HepG2 (cell line): Measurements from ENCODE around the gene MRFAP1. TPM values are rescaled to one million over a fixed set of nuclear protein-coding genes. Genes with fewer than 3 reads are reported as not detected.

Source experiments
- AHDC1 ChIP-seq: sonication (generic); formaldehyde crosslinking; IDR thresholded peaks from 2 replicates; pipeline ENCODE4 v1.5.1; 2020; ENCODE audit warnings: mild to moderate bottlenecking, missing genetic modification reagents, borderline replicate concordance
- ATRX ChIP-seq: sonication (generic); formaldehyde crosslinking; IDR thresholded peaks from 2 replicates; pipeline ENCODE4 v1.4.0; 2020; ENCODE audit warnings: missing genetic modification reagents, borderline replicate concordance
- CBX2 ChIP-seq, 2 experiments: fragments of 200-600 bp in 1 of 2; sonication (generic); formaldehyde crosslinking in 1 of 2; IDR thresholded peaks; 2 replicates each; pipeline versions ENCODE4 v1.7.0 to v1.8.1; 2018 to 2022; ENCODE audit warnings: low read depth in 2 of 2, low read length in 1 of 2, mild to moderate bottlenecking in 1 of 2, missing genetic modification reagents in 1 of 2
- FOXM1 ChIP-seq: sonication (generic); formaldehyde crosslinking; IDR thresholded peaks from 2 replicates; pipeline ENCODE4 v1.5.0; 2020; ENCODE audit warnings: missing genetic modification reagents
- KDM6A ChIP-seq: IDR thresholded peaks from 2 replicates; pipeline ENCODE4 v1.6.1; 2016; ENCODE audit warnings: low read depth
- POLR2G ChIP-seq: fragments of 200-400 bp; formaldehyde crosslinking; IDR thresholded peaks from 2 replicates; pipeline ENCODE4 v1.6.1; 2018; ENCODE audit warnings: mild to moderate bottlenecking, low read depth, low read length, moderate library complexity
- RAD51 ChIP-seq: fragments of 450-650 bp; IDR thresholded peaks from 2 replicates; pipeline ENCODE4 v1.6.1; 2016; ENCODE audit warnings: borderline replicate concordance
- RARG ChIP-seq: sonication (generic); formaldehyde crosslinking; IDR thresholded peaks from 2 replicates; pipeline ENCODE4 v1.4.0; 2020; ENCODE audit warnings: low read depth, mild to moderate bottlenecking, missing genetic modification reagents
- TRIM22 ChIP-seq: fragments of 450-650 bp; IDR thresholded peaks from 2 replicates; pipeline ENCODE4 v1.6.1; 2017
- XBP1 ChIP-seq: sonication (generic); formaldehyde crosslinking; IDR thresholded peaks from 2 replicates; pipeline ENCODE4 v1.5.0; 2020; ENCODE audit warnings: missing genetic modification reagents
- ZFP36 ChIP-seq: fragments of 150-350 bp; IDR thresholded peaks from 2 replicates; pipeline ENCODE4 v1.6.1; 2018; ENCODE audit warnings: borderline replicate concordance, low read length, low read depth; ENCODE audit not compliant: partially characterized antibody
- ZNF281 ChIP-seq: sonication (generic); formaldehyde crosslinking; IDR thresholded peaks from 2 replicates; pipeline ENCODE4 v1.4.0; 2020; ENCODE audit warnings: missing genetic modification reagents, borderline replicate concordance
- ZNF605 ChIP-seq: sonication (generic); formaldehyde crosslinking; IDR thresholded peaks from 2 replicates; pipeline ENCODE4 v1.8.0; 2022; ENCODE audit warnings: mild to moderate bottlenecking, missing genetic modification reagents
- ZNF619 ChIP-seq: sonication (generic); formaldehyde crosslinking; IDR thresholded peaks from 2 replicates; pipeline ENCODE4 v1.4.0; 2020; ENCODE audit warnings: mild to moderate bottlenecking, missing genetic modification reagents
- ZNF770 ChIP-seq: sonication (generic); formaldehyde crosslinking; IDR thresholded peaks from 2 replicates; pipeline ENCODE4 v1.5.0; 2020; ENCODE audit warnings: mild to moderate bottlenecking, missing genetic modification reagents
- ZNF782 ChIP-seq: sonication (generic); formaldehyde crosslinking; IDR thresholded peaks from 2 replicates; pipeline ENCODE4 v1.4.0; 2020; ENCODE audit warnings: missing genetic modification reagents, mild to moderate bottlenecking, borderline replicate concordance
- polyA plus RNA-seq, 8 experiments: library from polyadenylated mRNA; depleted of rRNA in 3 of 8; stranded (reverse) in 7 of 8; unstranded in 1 of 8; fragments of >200 nt; fragmentation: Illumina TruSeq in 4 of 8; extraction: Trizol in 4 of 8; gene quantifications; 2 replicates each; pipeline versions ENCODE4 v1.2.1 to v1.2.3, GENCODE V29; 2011 to 2016; ENCODE audit warnings: low read depth in 4 of 8, missing spikeins in 1 of 8, mixed read lengths in 1 of 8; ENCODE audit not compliant: insufficient read depth in 1 of 8
- total RNA-seq, 5 experiments: library from RNA; depleted of rRNA; stranded (reverse); fragments of >200 nt; fragmentation: Illumina TruSeq; extraction: Trizol; gene quantifications; 2 replicates each; pipeline ENCODE4 v1.2.3, GENCODE V29; 2016; ENCODE audit warnings: low read depth in 1 of 5

Gene MRFAP1
- total and polyA plus RNA-seq, 2 of the 13 experiments (the other 11 are each of a cell fraction or from before 2014, with no cell fraction given): 112 to 158 TPM

- TF ChIP-seq ZNF281 (CRISPR knock-in tag) (no peak), CBX2 (IDR thresholded peaks at IDR 0.05; ENCODE audit: low read depth, low read length) (no peak), CBX2 (CRISPR knock-in tag; IDR thresholded peaks at IDR 0.05; ENCODE audit: low read depth) (no peak), RAD51 (no peak), RARG (CRISPR knock-in tag) (no peak), XBP1 (CRISPR knock-in tag) (no peak), ZFP36 (no peak), TRIM22 (no peak), ZNF605 (CRISPR knock-in tag) (peak; percentile 45; the same call in 1 of the 2 replicates), ZNF782 (peak; percentile 77; the same call in 1 of the 2 replicates), ZNF619 (CRISPR knock-in tag) (no peak; the same call in 1 of the 2 replicates), AHDC1 (CRISPR knock-in tag) (peak; percentile 60; the same call in 1 of the 2 replicates), ZNF770 (CRISPR knock-in tag) (no peak), ATRX (no peak), FOXM1 (CRISPR knock-in tag) (no peak), KDM6A (CRISPR knock-in tag) (no peak), POLR2G (peak; percentile 82)
Observed at GRCh38 chr4:6673660-6674499, 33.4 kb downstream of the MRFAP1 start (continued).
